Endothelial cell of umbilical vein (primary cell): ENCODE results near the gene FABP6.

Experiments used
- EZH2 ChIP-seq: IDR thresholded peaks from 2 replicates; pipeline ENCODE4 v1.6.1; 2012; ENCODE audit warnings: borderline replicate concordance, low read depth, mild to moderate bottlenecking, moderate library complexity, low read length, inconsistent platforms; ENCODE audit not compliant: severe bottlenecking
- MAX ChIP-seq: IDR thresholded peaks from 2 replicates; pipeline ENCODE4 v1.6.1; 2011; ENCODE audit not compliant: insufficient read depth, insufficient read length
- MYC ChIP-seq: IDR thresholded peaks from one replicate; pipeline ENCODE4 v1.6.1; 2011; ENCODE audit warnings: mild to moderate bottlenecking, low read depth, low read length
- POLR2A ChIP-seq: IDR thresholded peaks from 2 replicates; pipeline ENCODE4 v1.6.1; 2012; ENCODE audit warnings: low read depth, mild to moderate bottlenecking, control low read depth, low read length
- TF ChIP-seq, protein P1 (sequence below), 2 donors: IDR thresholded peaks; 1 replicate in 1 of 2; 2 replicates in 1 of 2; pipeline ENCODE4 v1.5.1; 2011; ENCODE audit warnings: low read length in 2 of 2, mild to moderate bottlenecking in 2 of 2, moderate library complexity in 2 of 2, control low read depth in 1 of 2, inconsistent platforms in 1 of 2, low read depth in 1 of 2; ENCODE audit not compliant: insufficient read depth in 1 of 2; ENCODE audit errors: extremely low read depth in 1 of 2

- TF ChIP-seq POLR2A (no peak), MAX (no peak), EZH2 (no peak), MYC (no peak)
- TF ChIP-seq, protein P1, sequence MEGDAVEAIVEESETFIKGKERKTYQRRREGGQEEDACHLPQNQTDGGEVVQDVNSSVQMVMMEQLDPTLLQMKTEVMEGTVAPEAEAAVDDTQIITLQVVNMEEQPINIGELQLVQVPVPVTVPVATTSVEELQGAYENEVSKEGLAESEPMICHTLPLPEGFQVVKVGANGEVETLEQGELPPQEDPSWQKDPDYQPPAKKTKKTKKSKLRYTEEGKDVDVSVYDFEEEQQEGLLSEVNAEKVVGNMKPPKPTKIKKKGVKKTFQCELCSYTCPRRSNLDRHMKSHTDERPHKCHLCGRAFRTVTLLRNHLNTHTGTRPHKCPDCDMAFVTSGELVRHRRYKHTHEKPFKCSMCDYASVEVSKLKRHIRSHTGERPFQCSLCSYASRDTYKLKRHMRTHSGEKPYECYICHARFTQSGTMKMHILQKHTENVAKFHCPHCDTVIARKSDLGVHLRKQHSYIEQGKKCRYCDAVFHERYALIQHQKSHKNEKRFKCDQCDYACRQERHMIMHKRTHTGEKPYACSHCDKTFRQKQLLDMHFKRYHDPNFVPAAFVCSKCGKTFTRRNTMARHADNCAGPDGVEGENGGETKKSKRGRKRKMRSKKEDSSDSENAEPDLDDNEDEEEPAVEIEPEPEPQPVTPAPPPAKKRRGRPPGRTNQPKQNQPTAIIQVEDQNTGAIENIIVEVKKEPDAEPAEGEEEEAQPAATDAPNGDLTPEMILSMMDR (IDR thresholded peaks at IDR 0.05; ENCODE audit: extremely low read depth in 1 of 2, insufficient read depth in 1 of 2, low read depth in 1 of 2, low read length in 2 of 2), result no peak
Observed at GRCh38 chr5:160192424-160192823, 36.9 kb upstream of the FABP6 start.
